ENCODE results near the gene CFAP46. TPM values are rescaled to one million over a fixed set of nuclear protein-coding genes. Genes with fewer than 3 reads are reported as not detected.

The CFAP46 gene
- total and polyA plus RNA-seq, 4 donors = 0.33 to 0.59 (median 0.42) TPM

DNA sequence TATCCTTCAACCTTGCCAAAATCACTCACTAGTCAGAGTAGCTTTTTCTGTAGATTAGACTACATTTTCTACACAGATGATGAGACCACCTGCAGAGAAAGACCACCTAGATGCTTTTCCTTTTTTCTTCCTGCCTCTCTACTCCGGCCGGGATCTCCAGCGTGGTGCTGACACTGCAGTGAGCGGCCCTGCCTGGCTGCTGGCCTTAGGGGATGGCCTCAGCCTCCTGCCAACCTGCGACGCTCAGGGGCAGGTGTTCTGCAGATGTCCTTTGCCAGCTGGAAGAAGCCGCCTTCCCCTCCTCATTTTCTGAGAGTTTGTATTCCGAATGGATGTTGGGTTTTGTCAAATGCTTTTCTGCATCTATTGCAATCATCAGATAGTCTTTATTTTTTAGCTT is 113.0 kb downstream of the CFAP46 start:
- Histone ChIP-seq H3K27me3 (ENCODE audit: control insufficient read depth in 4 of 4, insufficient read depth in 4 of 4, low read length in 3 of 4) (no peaks in the 10 kb centered on the region), H3K4me3 (ENCODE audit: low read depth in 1 of 3, low read length in 3 of 3) (no peak overlapping the region), H3K9ac (ENCODE audit: low read depth in 1 of 2, low read length in 2 of 2) (no peak overlapping the region), H3K27ac (ENCODE audit: low read depth in 1 of 2, low read length in 2 of 2) (no peak overlapping the region), H3K9me3 (ENCODE audit: control insufficient read depth in 4 of 4, low read length in 3 of 4) (no peaks in the 10 kb centered on the region), H3K36me3 (ENCODE audit: control insufficient read depth in 4 of 4, insufficient read depth in 3 of 4, low read depth in 1 of 4, low read length in 3 of 4) (no peaks in the 10 kb centered on the region), H3K4me1 (ENCODE audit: control insufficient read depth in 4 of 4, insufficient read depth in 4 of 4, low read length in 3 of 4) (no peaks in the 10 kb centered on the region)
- no peak for DNase-seq (ENCODE audit: low spot score)
- TF ChIP-seq HNF4A (conservative IDR thresholded peaks at IDR 0.05) (no peak), RAD21 (IDR thresholded peaks at IDR 0.05) (no peak), GABPA (IDR thresholded peaks at IDR 0.05 in 1 of 2, conservative IDR thresholded peaks at IDR 0.05 in 1 of 2) (no peak), HNF4G (IDR thresholded peaks at IDR 0.05) (no peak)
- TF ChIP-seq, protein P1, sequence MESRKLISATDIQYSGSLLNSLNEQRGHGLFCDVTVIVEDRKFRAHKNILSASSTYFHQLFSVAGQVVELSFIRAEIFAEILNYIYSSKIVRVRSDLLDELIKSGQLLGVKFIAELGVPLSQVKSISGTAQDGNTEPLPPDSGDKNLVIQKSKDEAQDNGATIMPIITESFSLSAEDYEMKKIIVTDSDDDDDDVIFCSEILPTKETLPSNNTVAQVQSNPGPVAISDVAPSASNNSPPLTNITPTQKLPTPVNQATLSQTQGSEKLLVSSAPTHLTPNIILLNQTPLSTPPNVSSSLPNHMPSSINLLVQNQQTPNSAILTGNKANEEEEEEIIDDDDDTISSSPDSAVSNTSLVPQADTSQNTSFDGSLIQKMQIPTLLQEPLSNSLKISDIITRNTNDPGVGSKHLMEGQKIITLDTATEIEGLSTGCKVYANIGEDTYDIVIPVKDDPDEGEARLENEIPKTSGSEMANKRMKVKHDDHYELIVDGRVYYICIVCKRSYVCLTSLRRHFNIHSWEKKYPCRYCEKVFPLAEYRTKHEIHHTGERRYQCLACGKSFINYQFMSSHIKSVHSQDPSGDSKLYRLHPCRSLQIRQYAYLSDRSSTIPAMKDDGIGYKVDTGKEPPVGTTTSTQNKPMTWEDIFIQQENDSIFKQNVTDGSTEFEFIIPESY (IDR thresholded peaks at IDR 0.05) = no peak
- TF ChIP-seq, protein P2, sequence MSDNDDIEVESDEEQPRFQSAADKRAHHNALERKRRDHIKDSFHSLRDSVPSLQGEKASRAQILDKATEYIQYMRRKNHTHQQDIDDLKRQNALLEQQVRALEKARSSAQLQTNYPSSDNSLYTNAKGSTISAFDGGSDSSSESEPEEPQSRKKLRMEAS (IDR thresholded peaks at IDR 0.05) = no peak
- TF ChIP-seq, protein P3, sequence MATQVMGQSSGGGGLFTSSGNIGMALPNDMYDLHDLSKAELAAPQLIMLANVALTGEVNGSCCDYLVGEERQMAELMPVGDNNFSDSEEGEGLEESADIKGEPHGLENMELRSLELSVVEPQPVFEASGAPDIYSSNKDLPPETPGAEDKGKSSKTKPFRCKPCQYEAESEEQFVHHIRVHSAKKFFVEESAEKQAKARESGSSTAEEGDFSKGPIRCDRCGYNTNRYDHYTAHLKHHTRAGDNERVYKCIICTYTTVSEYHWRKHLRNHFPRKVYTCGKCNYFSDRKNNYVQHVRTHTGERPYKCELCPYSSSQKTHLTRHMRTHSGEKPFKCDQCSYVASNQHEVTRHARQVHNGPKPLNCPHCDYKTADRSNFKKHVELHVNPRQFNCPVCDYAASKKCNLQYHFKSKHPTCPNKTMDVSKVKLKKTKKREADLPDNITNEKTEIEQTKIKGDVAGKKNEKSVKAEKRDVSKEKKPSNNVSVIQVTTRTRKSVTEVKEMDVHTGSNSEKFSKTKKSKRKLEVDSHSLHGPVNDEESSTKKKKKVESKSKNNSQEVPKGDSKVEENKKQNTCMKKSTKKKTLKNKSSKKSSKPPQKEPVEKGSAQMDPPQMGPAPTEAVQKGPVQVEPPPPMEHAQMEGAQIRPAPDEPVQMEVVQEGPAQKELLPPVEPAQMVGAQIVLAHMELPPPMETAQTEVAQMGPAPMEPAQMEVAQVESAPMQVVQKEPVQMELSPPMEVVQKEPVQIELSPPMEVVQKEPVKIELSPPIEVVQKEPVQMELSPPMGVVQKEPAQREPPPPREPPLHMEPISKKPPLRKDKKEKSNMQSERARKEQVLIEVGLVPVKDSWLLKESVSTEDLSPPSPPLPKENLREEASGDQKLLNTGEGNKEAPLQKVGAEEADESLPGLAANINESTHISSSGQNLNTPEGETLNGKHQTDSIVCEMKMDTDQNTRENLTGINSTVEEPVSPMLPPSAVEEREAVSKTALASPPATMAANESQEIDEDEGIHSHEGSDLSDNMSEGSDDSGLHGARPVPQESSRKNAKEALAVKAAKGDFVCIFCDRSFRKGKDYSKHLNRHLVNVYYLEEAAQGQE (IDR thresholded peaks at IDR 0.05) = no peak
- WGBS = 82% methylated on average over 8 of the region's 8 CpGs

DNA sequence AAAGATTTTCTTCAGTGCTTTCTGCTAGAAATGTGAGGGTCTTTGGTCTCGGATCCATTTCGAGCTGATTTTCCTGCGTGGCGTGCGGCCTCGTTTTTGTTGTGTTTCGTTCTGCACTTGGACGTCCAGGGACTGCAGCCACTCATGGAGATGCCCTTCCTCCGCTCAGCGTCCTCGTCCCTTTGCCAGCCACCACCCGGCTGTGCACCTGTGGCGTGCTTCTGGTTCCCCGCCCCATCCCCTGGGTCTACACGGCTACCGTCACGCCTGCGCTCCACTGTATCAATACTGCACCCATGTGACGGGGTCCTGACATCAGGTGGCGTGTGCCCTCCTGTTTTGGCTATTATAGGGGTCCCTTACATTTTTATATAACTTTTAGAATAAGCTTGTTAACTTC is 113.7 kb downstream of the CFAP46 start:
- Histone ChIP-seq H3K9me3 (ENCODE audit: control insufficient read depth in 4 of 4, low read length in 3 of 4) (no peaks in the 10 kb centered on the region), H3K36me3 (ENCODE audit: control insufficient read depth in 4 of 4, insufficient read depth in 3 of 4, low read depth in 1 of 4, low read length in 3 of 4) (no peaks in the 10 kb centered on the region), H3K27me3 (ENCODE audit: control insufficient read depth in 4 of 4, insufficient read depth in 4 of 4, low read length in 3 of 4) (no peaks in the 10 kb centered on the region), H3K27ac (ENCODE audit: low read depth in 1 of 2, low read length in 2 of 2) (no peak overlapping the region), H3K4me3 (ENCODE audit: low read depth in 1 of 3, low read length in 3 of 3) (no peak overlapping the region), H3K9ac (ENCODE audit: low read depth in 1 of 2, low read length in 2 of 2) (no peak overlapping the region), H3K4me1 (ENCODE audit: control insufficient read depth in 4 of 4, insufficient read depth in 4 of 4, low read length in 3 of 4) (no peaks in the 10 kb centered on the region)
- 92% methylated on average over 20 of the region's 20 CpGs for WGBS
- TF ChIP-seq, protein P2 (IDR thresholded peaks at IDR 0.05) = no peak
- no peak for TF ChIP-seq HNF4G (IDR thresholded peaks at IDR 0.05)
- TF ChIP-seq EGR1 (IDR thresholded peaks at IDR 0.05; ENCODE audit: low read depth in 2 of 2) = no peak
- no peak for DNase-seq (ENCODE audit: low spot score)

DNA sequence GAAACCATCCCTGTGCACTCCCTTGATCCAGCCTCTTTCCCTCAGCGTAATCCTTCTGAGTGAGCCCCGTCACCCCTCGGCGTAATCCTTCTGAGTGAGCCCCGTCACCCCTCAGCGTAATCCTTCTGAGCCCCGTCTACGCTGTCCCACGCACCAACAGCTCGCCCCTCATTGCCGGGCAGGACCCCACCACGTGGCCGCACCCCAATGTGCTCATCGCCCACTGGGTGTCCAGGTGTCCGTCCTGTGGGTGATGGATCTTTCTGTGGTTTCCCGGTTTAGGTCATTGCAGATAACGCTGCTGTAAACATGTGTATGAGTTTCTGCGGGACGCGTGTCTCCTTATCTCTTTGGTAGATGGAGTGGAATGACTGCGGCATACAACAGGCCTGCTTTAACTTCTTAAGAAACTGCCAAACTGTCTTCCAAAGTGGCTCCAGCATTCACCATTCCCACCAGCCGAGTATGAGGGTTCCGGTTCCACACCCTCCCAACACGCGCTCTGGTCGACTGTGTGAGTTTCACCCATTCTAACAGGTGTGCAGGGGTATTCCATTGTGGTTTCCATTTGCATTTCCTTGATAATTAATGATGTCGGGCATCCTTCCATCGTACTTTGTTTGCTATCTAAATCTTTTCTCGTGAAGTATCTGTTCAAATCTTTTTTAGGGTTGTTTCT is 114.4 kb downstream of the CFAP46 start:
- H3K4me1 ChIP-seq (ENCODE audit: control insufficient read depth in 4 of 4, insufficient read depth in 4 of 4, low read length in 3 of 4) = no peaks in the 10 kb centered on the region
- no peak overlapping the region for H3K27ac ChIP-seq (ENCODE audit: low read depth in 1 of 2, low read length in 2 of 2)
- H3K36me3 ChIP-seq (ENCODE audit: control insufficient read depth in 4 of 4, insufficient read depth in 3 of 4, low read depth in 1 of 4, low read length in 3 of 4) = no peaks in the 10 kb centered on the region
- no peak overlapping the region for H3K4me3 ChIP-seq (ENCODE audit: low read depth in 1 of 3, low read length in 3 of 3)
- no peak overlapping the region for H3K9ac ChIP-seq (ENCODE audit: low read depth in 1 of 2, low read length in 2 of 2)
- H3K9me3 ChIP-seq (ENCODE audit: control insufficient read depth in 4 of 4, low read length in 3 of 4) = no peaks in the 10 kb centered on the region
- H3K27me3 ChIP-seq (ENCODE audit: control insufficient read depth in 4 of 4, insufficient read depth in 4 of 4, low read length in 3 of 4) = no peaks in the 10 kb centered on the region
- no peak for DNase-seq (ENCODE audit: low spot score)
- WGBS = 91% methylated on average over 29 of the region's 29 CpGs
- TF ChIP-seq HNF4A (conservative IDR thresholded peaks at IDR 0.05) = no peak
- no peak for TF ChIP-seq NR2F2 (IDR thresholded peaks at IDR 0.05)
- TF ChIP-seq, protein P1 (IDR thresholded peaks at IDR 0.05) = no peak
- TF ChIP-seq EGR1 (IDR thresholded peaks at IDR 0.05; ENCODE audit: low read depth in 2 of 2) = no peak
- no peak for TF ChIP-seq FOXA1 (IDR thresholded peaks at IDR 0.05)
- no peak for TF ChIP-seq SP1 (IDR thresholded peaks at IDR 0.05)
- TF ChIP-seq RAD21 (IDR thresholded peaks at IDR 0.05) = no peak
- TF ChIP-seq JUND (IDR thresholded peaks at IDR 0.05) = no peak
- TF ChIP-seq, protein P3 (IDR thresholded peaks at IDR 0.05) = no peak
- TF ChIP-seq GABPA (IDR thresholded peaks at IDR 0.05 in 1 of 2, conservative IDR thresholded peaks at IDR 0.05 in 1 of 2) = no peak
- TF ChIP-seq, protein P2 (IDR thresholded peaks at IDR 0.05) = no peak

Data from liver (tissue), 9 donors.